Placental epithelial cell (primary cell): ENCODE results near the gene CTAGE15. TPM values are rescaled to one million over a fixed set of nuclear protein-coding genes. Genes with fewer than 3 reads are reported as not detected.

ENCODE experiments used
- small RNA-seq: library from RNA; depleted of rRNA; stranded (forward); fragments of <200 nt; gene quantifications from one replicate; pipeline ENCODE3, GENCODE V24; 2012
- total RNA-seq: library from RNA; depleted of rRNA; stranded (reverse); fragments of >200 nt; gene quantifications from 2 replicates; pipeline ENCODE4 v1.2.3, GENCODE V29; 2012

CTAGE15 gene
- 3.6 and 3.9 TPM in 2 replicates for total RNA-seq

GRCh38 chr7:143571501-143571900 lies at the start of gene CTAGE15:
CTAGE15 (plus strand) TSS chr7:143571801; CDS start chr7:143571818, 17 bp downstream.

GRCh38 chr7:143620646-143621045 lies 49.0 kb downstream of the CTAGE15 start, which contains the start of gene TCAF2:
TCAF2 (plus strand) TSS chr7:143620974.

Small RNA genes lying within 50 kb of the gene (small RNA-seq; reads per million reads assigned to genes)
- gene AC073264.2 (not detected), gene RNU6-162P (not detected)

Other genes starting within 250 kb of the CTAGE15 start
- gene FAM131B, start 209.1 kb upstream of the CTAGE15 start, total RNA-seq, result 1.4 and 2.0 TPM in 2 replicates
- 42.8 and 75.5 TPM in 2 replicates for gene ZYX, start 190.5 kb upstream of the CTAGE15 start, total RNA-seq
- gene EPHA1, start 162.9 kb upstream of the CTAGE15 start, total RNA-seq, result 40.8 and 62.4 TPM in 2 replicates
- not detected in 2 replicates for gene TAS2R60, start 128.3 kb upstream of the CTAGE15 start, total RNA-seq
- 0.11 TPM in 1 of 2 replicates, not detected in the other for gene TAS2R41, start 93.9 kb upstream of the CTAGE15 start, total RNA-seq
- gene TCAF2, start 49.2 kb downstream of the CTAGE15 start, total RNA-seq, result 8.2 and 10.7 TPM in 2 replicates
- 0.54 and 5.9 TPM in 2 replicates for gene CTAGE6, start 185.9 kb downstream of the CTAGE15 start, total RNA-seq